ENCODE results near the gene FANCC. TPM values are rescaled to one million over a fixed set of nuclear protein-coding genes. Genes with fewer than 3 reads are reported as not detected.

The FANCC gene
- total and polyA plus RNA-seq, 2 experiments from 2014 or later, result 11.9 to 14.0 TPM

DNA sequence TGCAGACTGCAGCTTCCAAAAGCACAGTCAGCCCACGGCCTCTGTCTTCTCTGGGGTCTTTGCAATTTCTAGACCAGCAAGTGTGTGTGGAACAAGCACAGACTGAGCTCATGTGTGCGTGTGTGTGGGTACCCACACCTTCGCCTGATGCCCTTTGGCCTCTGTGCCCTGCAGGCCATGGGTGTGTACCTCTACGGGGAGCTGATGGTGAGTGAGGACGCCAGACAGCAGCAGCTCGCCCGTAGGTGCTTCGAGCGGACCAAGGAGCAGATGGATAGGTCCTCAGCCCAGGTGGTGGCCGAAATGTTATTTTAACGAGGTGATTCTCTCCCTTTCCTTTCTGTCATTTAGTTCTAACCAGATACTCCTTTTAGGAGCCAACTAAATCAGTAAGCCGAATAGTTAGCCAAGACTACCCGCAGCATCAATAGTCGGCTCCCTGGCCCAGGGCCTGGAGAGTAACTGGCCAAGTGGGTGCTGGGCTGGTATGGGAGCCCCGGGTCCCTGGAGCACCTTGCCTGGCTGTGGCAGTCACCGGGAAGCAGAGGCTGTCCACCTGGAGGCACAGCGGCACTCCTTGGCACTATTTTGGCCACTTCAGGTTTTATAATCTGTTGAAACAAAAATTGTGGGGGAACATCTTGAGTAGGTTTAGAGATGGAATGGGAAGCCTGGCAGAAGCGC is 235.0 kb downstream of the FANCC start:
- DNase-seq (ENCODE audit: low read depth in 1 of 2, low spot score in 1 of 2), result no peak
- H3K27ac ChIP-seq, result no peak overlapping the region
- peaks cover 38% of the 10 kb centered on the region for H3K36me3 ChIP-seq
- no peak overlapping the region for H3K4me3 ChIP-seq
- TF ChIP-seq, protein P1, sequence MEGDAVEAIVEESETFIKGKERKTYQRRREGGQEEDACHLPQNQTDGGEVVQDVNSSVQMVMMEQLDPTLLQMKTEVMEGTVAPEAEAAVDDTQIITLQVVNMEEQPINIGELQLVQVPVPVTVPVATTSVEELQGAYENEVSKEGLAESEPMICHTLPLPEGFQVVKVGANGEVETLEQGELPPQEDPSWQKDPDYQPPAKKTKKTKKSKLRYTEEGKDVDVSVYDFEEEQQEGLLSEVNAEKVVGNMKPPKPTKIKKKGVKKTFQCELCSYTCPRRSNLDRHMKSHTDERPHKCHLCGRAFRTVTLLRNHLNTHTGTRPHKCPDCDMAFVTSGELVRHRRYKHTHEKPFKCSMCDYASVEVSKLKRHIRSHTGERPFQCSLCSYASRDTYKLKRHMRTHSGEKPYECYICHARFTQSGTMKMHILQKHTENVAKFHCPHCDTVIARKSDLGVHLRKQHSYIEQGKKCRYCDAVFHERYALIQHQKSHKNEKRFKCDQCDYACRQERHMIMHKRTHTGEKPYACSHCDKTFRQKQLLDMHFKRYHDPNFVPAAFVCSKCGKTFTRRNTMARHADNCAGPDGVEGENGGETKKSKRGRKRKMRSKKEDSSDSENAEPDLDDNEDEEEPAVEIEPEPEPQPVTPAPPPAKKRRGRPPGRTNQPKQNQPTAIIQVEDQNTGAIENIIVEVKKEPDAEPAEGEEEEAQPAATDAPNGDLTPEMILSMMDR (IDR thresholded peaks at IDR 0.05; ENCODE audit: low read depth, low read length), result no peak
- no peaks in the 10 kb centered on the region for H3K27me3 ChIP-seq
- H3K9me3 ChIP-seq (ENCODE audit: low read depth), result no peaks in the 10 kb centered on the region
- peaks cover 18% of the 10 kb centered on the region for H3K4me1 ChIP-seq (ENCODE audit: low read depth)

DNA sequence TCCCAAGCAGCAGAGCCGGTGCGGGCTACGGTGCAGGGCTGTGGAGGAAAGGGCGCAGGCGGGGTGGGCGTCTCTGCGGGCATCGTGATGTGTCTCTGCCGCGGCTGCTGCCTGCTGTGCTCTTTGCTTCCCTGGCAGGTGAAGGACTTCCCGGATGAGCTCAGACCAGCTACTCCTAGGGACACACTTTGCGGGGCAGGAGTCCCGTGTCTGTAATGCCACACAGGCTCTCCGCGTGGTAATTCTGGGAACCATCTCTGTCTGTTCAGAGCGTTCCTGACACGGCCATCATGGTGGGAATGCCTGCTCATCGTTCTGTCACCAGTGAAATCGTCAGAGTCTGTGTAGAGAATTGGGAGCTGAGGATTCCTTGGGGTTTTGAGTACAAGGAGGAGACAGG is 235.5 kb downstream of the FANCC start:
- no peak overlapping the region for H3K4me3 ChIP-seq
- H3K27me3 ChIP-seq, result no peaks in the 10 kb centered on the region
- DNase-seq (ENCODE audit: low read depth in 1 of 2, low spot score in 1 of 2), result no peak
- H3K4me1 ChIP-seq (ENCODE audit: low read depth), result peaks cover 23% of the 10 kb centered on the region
- H3K27ac ChIP-seq, result no peak overlapping the region
- H3K36me3 ChIP-seq, result peaks cover 38% of the 10 kb centered on the region
- H3K9me3 ChIP-seq (ENCODE audit: low read depth), result no peaks in the 10 kb centered on the region
- TF ChIP-seq, protein P1 (IDR thresholded peaks at IDR 0.05; ENCODE audit: low read depth, low read length), result no peak

DNA sequence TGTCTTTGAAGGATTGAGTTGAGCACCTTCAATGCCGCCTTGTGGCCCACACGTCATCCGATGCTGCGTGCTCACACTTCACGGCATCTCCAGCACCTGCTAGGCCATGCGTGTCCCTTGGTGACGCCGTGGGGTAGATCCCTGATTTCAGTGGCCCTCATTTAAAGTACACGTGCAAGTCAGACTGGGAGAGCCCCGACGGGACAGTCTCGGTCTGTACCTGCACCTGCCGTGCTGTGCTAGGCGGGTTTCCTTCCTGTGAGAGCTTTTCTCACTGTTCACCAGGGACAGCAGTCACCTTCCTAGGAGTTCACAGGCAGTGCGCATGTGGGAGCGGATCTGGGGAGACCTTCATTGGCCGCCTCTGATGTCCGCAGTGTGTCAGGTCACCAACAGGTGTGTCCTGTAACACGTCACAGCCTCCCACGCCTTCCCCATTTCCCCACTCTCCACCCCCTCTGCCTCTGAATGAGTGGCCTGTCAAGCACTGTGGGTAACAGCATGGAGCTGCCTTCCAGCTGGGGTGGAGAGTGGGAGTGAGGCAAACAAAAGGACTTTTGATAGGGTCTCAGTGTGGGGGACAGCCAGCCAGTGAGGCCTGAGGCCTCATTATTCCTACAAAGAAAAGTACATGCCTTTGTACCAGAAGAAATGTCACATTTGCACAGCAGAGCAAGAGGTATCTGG is 236.4 kb downstream of the FANCC start:
- no peak for DNase-seq (ENCODE audit: low read depth in 1 of 2, low spot score in 1 of 2)
- no peaks in the 10 kb centered on the region for H3K27me3 ChIP-seq
- H3K27ac ChIP-seq, result peak overlapping the region; percentile 43
- H3K9me3 ChIP-seq (ENCODE audit: low read depth), result no peaks in the 10 kb centered on the region
- no peak overlapping the region for H3K4me3 ChIP-seq
- TF ChIP-seq, protein P1 (IDR thresholded peaks at IDR 0.05; ENCODE audit: low read depth, low read length), result no peak
- peaks cover 32% of the 10 kb centered on the region for H3K4me1 ChIP-seq (ENCODE audit: low read depth)
- H3K36me3 ChIP-seq, result peaks cover 29% of the 10 kb centered on the region

DNA sequence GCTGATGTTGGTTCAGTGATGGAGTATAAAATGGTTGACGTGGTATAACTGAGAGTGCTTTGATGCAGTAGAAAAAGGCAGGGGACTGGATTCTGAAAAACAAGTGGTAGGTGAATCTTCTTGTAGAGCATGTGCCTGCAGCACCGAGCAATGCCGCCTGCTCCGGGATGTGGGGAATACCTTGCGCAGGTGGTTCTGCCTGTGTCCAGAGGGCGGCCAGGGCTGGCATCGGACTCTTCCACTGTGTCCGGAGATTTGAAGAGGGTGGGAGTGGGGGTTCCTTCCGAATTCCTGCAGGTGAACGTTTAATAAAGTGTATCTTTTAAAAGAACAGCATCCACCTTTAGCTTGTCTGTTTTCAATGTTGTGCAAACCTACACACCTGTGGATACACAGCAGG is 238.0 kb downstream of the FANCC start:
- peak overlapping the region; percentile 31 for H3K27ac ChIP-seq
- peaks cover 36% of the 10 kb centered on the region for H3K4me1 ChIP-seq (ENCODE audit: low read depth)
- H3K9me3 ChIP-seq (ENCODE audit: low read depth), result no peaks in the 10 kb centered on the region
- H3K36me3 ChIP-seq, result peaks cover 25% of the 10 kb centered on the region
- no peaks in the 10 kb centered on the region for H3K27me3 ChIP-seq
- no peak for DNase-seq (ENCODE audit: low read depth in 1 of 2, low spot score in 1 of 2)
- TF ChIP-seq, protein P1 (IDR thresholded peaks at IDR 0.05; ENCODE audit: low read depth, low read length), result no peak
- H3K4me3 ChIP-seq, result no peak overlapping the region

DNA sequence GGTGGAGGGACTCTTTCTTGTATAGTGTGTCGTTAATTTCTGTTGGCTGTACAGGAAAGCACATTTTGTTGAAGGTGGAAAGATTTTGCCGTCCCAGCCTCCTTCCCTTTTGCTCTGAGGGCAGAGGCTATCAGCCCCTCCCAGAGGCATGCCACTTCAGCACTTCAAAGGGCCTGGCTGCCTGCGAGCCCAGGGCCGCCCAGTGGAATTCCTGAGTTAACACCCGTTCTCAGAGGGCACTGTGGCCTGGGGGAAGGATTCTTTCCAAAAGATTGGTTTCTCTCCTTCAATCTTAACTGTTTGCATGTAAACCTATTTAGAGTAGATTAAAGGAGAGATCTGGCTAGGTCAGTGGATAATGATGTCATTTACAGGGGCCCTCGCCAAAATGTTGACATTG is 238.6 kb downstream of the FANCC start:
- peak in 1 of 2 donors; percentile 89 for DNase-seq (ENCODE audit: low read depth in 1 of 2, low spot score in 1 of 2)
- no peaks in the 10 kb centered on the region for H3K27me3 ChIP-seq
- H3K27ac ChIP-seq, result peak overlapping the region; percentile 72
- no peak overlapping the region for H3K4me3 ChIP-seq
- H3K4me1 ChIP-seq (ENCODE audit: low read depth), result peaks cover 36% of the 10 kb centered on the region
- TF ChIP-seq, protein P1 (IDR thresholded peaks at IDR 0.05; ENCODE audit: low read depth, low read length), result no peak
- no peaks in the 10 kb centered on the region for H3K9me3 ChIP-seq (ENCODE audit: low read depth)
- peaks cover 20% of the 10 kb centered on the region for H3K36me3 ChIP-seq
